ENCODE measurements around the gene KCTD11.
A peak's percentile ranks its signal among the peaks of the same experiment; 100 is the strongest.

KCTD11 gene

GRCh38 chr17:7352503-7352889 is 534 bp downstream of the KCTD11 start:
- CTCF ChIA-PET = interaction anchor here (0.8 to 4.4 kb wide), 3 partner anchors 15 to 209 kb away, joined by 4 to 15 read pairs (median 6); partner anchors contain the start of genes SENP3 and SPEM2

GRCh38 chr17:7352910-7353635 is 1.1 kb downstream of the KCTD11 start:
- DNase-seq = no peak
- Histone ChIP-seq H3K36me3 (ENCODE audit: control insufficient read depth in 4 of 4, insufficient read depth in 4 of 4, low read length in 3 of 4) (peaks cover 5 to 36% (median 10%) of the 10 kb centered on the region in 4 experiments), H3K27ac (ENCODE audit: insufficient read depth in 1 of 2, low read depth in 1 of 2, low read length in 2 of 2, poor library complexity in 1 of 2, severe bottlenecking in 2 of 2) (no peak overlapping the region), H3K4me1 (ENCODE audit: control extremely low read depth in 1 of 4, control insufficient read depth in 4 of 4, insufficient read depth in 4 of 4, low read length in 3 of 4) (peaks cover 0 to 35% (median 14%) of the 10 kb centered on the region in 4 experiments), H3K4me3 (ENCODE audit: control insufficient read depth in 1 of 7, extremely low read depth in 1 of 7, insufficient read depth in 4 of 7, low read depth in 2 of 7, low read length in 6 of 7) (peak overlapping the region in 3 of 7 experiments; percentile 63 to 85 (median 83)), H3K9me3 (ENCODE audit: control extremely low read depth in 1 of 5, control insufficient read depth in 4 of 5, insufficient read depth in 2 of 5, low read depth in 1 of 5, low read length in 4 of 5) (no peaks in the 10 kb centered on the region), H3K27me3 (replicated peaks in 2 of 5; ENCODE audit: control insufficient read depth in 4 of 5, insufficient read depth in 5 of 5, low read length in 4 of 5) (no peaks in the 10 kb centered on the region)
- WGBS (ENCODE audit: insufficient coverage) = 94% methylated on average over 30 of the region's 37 CpGs
- CTCF ChIA-PET = interaction anchor here (0.8 to 4.4 kb wide), 13 partner anchors 8 to 322 kb away, joined by 3 to 28 read pairs (median 4); partner anchors contain the start of genes SENP3, SPEM2 and TMEM102
- POLR2A ChIA-PET = no interaction called here

More at GRCh38 chr17:7352503-7352889, 534 bp downstream of the KCTD11 start:
- Histone ChIP-seq H3K4me3 (ENCODE audit: control insufficient read depth in 1 of 7, extremely low read depth in 1 of 7, insufficient read depth in 4 of 7, low read depth in 2 of 7, low read length in 6 of 7) (peak overlapping the region in 6 of 7 experiments; percentile 52 to 85 (median 74)), H3K27ac (ENCODE audit: insufficient read depth in 1 of 2, low read depth in 1 of 2, low read length in 2 of 2, poor library complexity in 1 of 2, severe bottlenecking in 2 of 2) (peak overlapping the region in 1 of 2 experiments; percentile 25), H3K4me1 (ENCODE audit: control extremely low read depth in 1 of 4, control insufficient read depth in 4 of 4, insufficient read depth in 4 of 4, low read length in 3 of 4) (peaks cover 0 to 35% (median 14%) of the 10 kb centered on the region in 4 experiments), H3K27me3 (replicated peaks in 2 of 5; ENCODE audit: control insufficient read depth in 4 of 5, insufficient read depth in 5 of 5, low read length in 4 of 5) (no peaks in the 10 kb centered on the region), H3K9me3 (ENCODE audit: control extremely low read depth in 1 of 5, control insufficient read depth in 4 of 5, insufficient read depth in 2 of 5, low read depth in 1 of 5, low read length in 4 of 5) (no peaks in the 10 kb centered on the region), H3K36me3 (ENCODE audit: control insufficient read depth in 4 of 4, insufficient read depth in 4 of 4, low read length in 3 of 4) (peaks cover 6 to 41% (median 13%) of the 10 kb centered on the region in 4 experiments)
- no peak for DNase-seq
- 24% methylated on average over 9 of the region's 10 CpGs for WGBS (ENCODE audit: insufficient coverage)
- POLR2A ChIA-PET = no interaction called here

GRCh38 chr17:7354262-7354843 is 2.4 kb downstream of the KCTD11 start:
- WGBS (ENCODE audit: insufficient coverage) = 80% methylated on average over 4 of the region's 9 CpGs
- peaks cover 0 to 35% (median 14%) of the 10 kb centered on the region in 4 experiments for H3K4me1 ChIP-seq (ENCODE audit: control extremely low read depth in 1 of 4, control insufficient read depth in 4 of 4, insufficient read depth in 4 of 4, low read length in 3 of 4)
- H3K36me3 ChIP-seq (ENCODE audit: control insufficient read depth in 4 of 4, insufficient read depth in 4 of 4, low read length in 3 of 4) = peaks cover 0 to 24% (median 0%) of the 10 kb centered on the region in 4 experiments
- CTCF ChIA-PET = interaction anchor here (0.9 to 4.4 kb wide), 18 partner anchors 8 to 323 kb away, joined by 3 to 28 read pairs (median 4); partner anchors contain the start of genes GPS2, PLSCR3, SENP3 and SPEM2
- no peaks in the 10 kb centered on the region for H3K27me3 ChIP-seq (replicated peaks in 2 of 5; ENCODE audit: control insufficient read depth in 4 of 5, insufficient read depth in 5 of 5, low read length in 4 of 5)
- DNase-seq = no peak
- H3K9me3 ChIP-seq (ENCODE audit: control extremely low read depth in 1 of 5, control insufficient read depth in 4 of 5, insufficient read depth in 2 of 5, low read depth in 1 of 5, low read length in 4 of 5) = no peaks in the 10 kb centered on the region
- no peak overlapping the region for H3K4me3 ChIP-seq (ENCODE audit: control insufficient read depth in 1 of 7, extremely low read depth in 1 of 7, insufficient read depth in 4 of 7, low read depth in 2 of 7, low read length in 6 of 7)
- POLR2A ChIA-PET = interaction anchor here (0.5 to 1.2 kb wide), 3 partner anchors 19 to 163 kb away, joined by 3 read pairs; no protein-coding TSS in a partner anchor
- no peak overlapping the region for H3K27ac ChIP-seq (ENCODE audit: insufficient read depth in 1 of 2, low read depth in 1 of 2, low read length in 2 of 2, poor library complexity in 1 of 2, severe bottlenecking in 2 of 2)

- 76% methylated on average over 9 of the region's 10 CpGs for WGBS (ENCODE audit: insufficient coverage)
- Histone ChIP-seq H3K27me3 (replicated peaks in 2 of 5; ENCODE audit: control insufficient read depth in 4 of 5, insufficient read depth in 5 of 5, low read length in 4 of 5) (no peaks in the 10 kb centered on the region), H3K36me3 (ENCODE audit: control insufficient read depth in 4 of 4, insufficient read depth in 4 of 4, low read length in 3 of 4) (peaks cover 0 to 18% (median 0%) of the 10 kb centered on the region in 4 experiments), H3K27ac (ENCODE audit: insufficient read depth in 1 of 2, low read depth in 1 of 2, low read length in 2 of 2, poor library complexity in 1 of 2, severe bottlenecking in 2 of 2) (no peak within 1 kb of the TSS), H3K4me3 (ENCODE audit: control insufficient read depth in 1 of 7, extremely low read depth in 1 of 7, insufficient read depth in 4 of 7, low read depth in 2 of 7, low read length in 6 of 7) (no peak within 1 kb of the TSS), H3K4me1 (ENCODE audit: control extremely low read depth in 1 of 4, control insufficient read depth in 4 of 4, insufficient read depth in 4 of 4, low read length in 3 of 4) (peaks cover 0 to 30% (median 12%) of the 10 kb centered on the region in 4 experiments), H3K9me3 (ENCODE audit: control extremely low read depth in 1 of 5, control insufficient read depth in 4 of 5, insufficient read depth in 2 of 5, low read depth in 1 of 5, low read length in 4 of 5) (no peaks in the 10 kb centered on the region)
- ChIA-PET POLR2A (interaction anchor here (0.7 to 1.2 kb wide), 2 partner anchors 18 to 115 kb away, joined by 3 read pairs; no protein-coding TSS in a partner anchor), CTCF (interaction anchor here (0.8 to 4.4 kb wide), 25 partner anchors 10 to 332 kb away, joined by 3 to 28 read pairs (median 4); partner anchors contain the start of genes GPS2, NEURL4, PLSCR3 and POLR2A)
- DNase-seq = no peak
Measured at GRCh38 chr17:7355053-7355452, 3.1 kb downstream of the KCTD11 start, which contains the start of gene TMEM95. Gene TMEM95 (plus strand): TSS chr17:7355156. CDS start chr17:7355205, 49 bp downstream.

GRCh38 chr17:7355573-7355972 is 3.6 kb downstream of the KCTD11 start:
- no peak overlapping the region for H3K27ac ChIP-seq (ENCODE audit: insufficient read depth in 1 of 2, low read depth in 1 of 2, low read length in 2 of 2, poor library complexity in 1 of 2, severe bottlenecking in 2 of 2)
- H3K4me1 ChIP-seq (ENCODE audit: control extremely low read depth in 1 of 4, control insufficient read depth in 4 of 4, insufficient read depth in 4 of 4, low read length in 3 of 4) = peaks cover 0 to 26% (median 10%) of the 10 kb centered on the region in 4 experiments
- ChIA-PET CTCF (interaction anchor here (0.5 to 4.4 kb wide), 34 partner anchors 11 to 332 kb away, joined by 3 to 28 read pairs (median 4); partner anchors contain the start of genes GPS2, NEURL4, NLGN2 and POLR2A), POLR2A (interaction anchor here (0.5 to 1.7 kb wide), 4 partner anchors 17 to 129 kb away, joined by 3 to 6 read pairs (median 4); partner anchors contain the start of gene POLR2A)
- no peak for DNase-seq
- 94% methylated on average over 5 of the region's 8 CpGs for WGBS (ENCODE audit: insufficient coverage)
- H3K9me3 ChIP-seq (ENCODE audit: control extremely low read depth in 1 of 5, control insufficient read depth in 4 of 5, insufficient read depth in 2 of 5, low read depth in 1 of 5, low read length in 4 of 5) = no peaks in the 10 kb centered on the region
- peaks cover 0 to 18% (median 0%) of the 10 kb centered on the region in 4 experiments for H3K36me3 ChIP-seq (ENCODE audit: control insufficient read depth in 4 of 4, insufficient read depth in 4 of 4, low read length in 3 of 4)
- no peak overlapping the region for H3K4me3 ChIP-seq (ENCODE audit: control insufficient read depth in 1 of 7, extremely low read depth in 1 of 7, insufficient read depth in 4 of 7, low read depth in 2 of 7, low read length in 6 of 7)
- no peaks in the 10 kb centered on the region for H3K27me3 ChIP-seq (replicated peaks in 2 of 5; ENCODE audit: control insufficient read depth in 4 of 5, insufficient read depth in 5 of 5, low read length in 4 of 5)

- DNase-seq = peak; percentile 84 to 92 (median 89)
- Histone ChIP-seq H3K4me1 (ENCODE audit: control extremely low read depth in 1 of 4, control insufficient read depth in 4 of 4, insufficient read depth in 4 of 4, low read length in 3 of 4) (peaks cover 0 to 20% (median 7%) of the 10 kb centered on the region in 4 experiments), H3K36me3 (ENCODE audit: control insufficient read depth in 4 of 4, insufficient read depth in 4 of 4, low read length in 3 of 4) (peaks cover 0 to 13% (median 0%) of the 10 kb centered on the region in 4 experiments), H3K9me3 (ENCODE audit: control extremely low read depth in 1 of 5, control insufficient read depth in 4 of 5, insufficient read depth in 2 of 5, low read depth in 1 of 5, low read length in 4 of 5) (no peaks in the 10 kb centered on the region), H3K27me3 (replicated peaks in 2 of 5; ENCODE audit: control insufficient read depth in 4 of 5, insufficient read depth in 5 of 5, low read length in 4 of 5) (no peaks in the 10 kb centered on the region), H3K4me3 (ENCODE audit: control insufficient read depth in 1 of 7, extremely low read depth in 1 of 7, insufficient read depth in 4 of 7, low read depth in 2 of 7, low read length in 6 of 7) (no peak overlapping the region), H3K27ac (ENCODE audit: insufficient read depth in 1 of 2, low read depth in 1 of 2, low read length in 2 of 2, poor library complexity in 1 of 2, severe bottlenecking in 2 of 2) (no peak overlapping the region)
- ChIA-PET CTCF (interaction anchor here (0.5 to 4.4 kb wide), 32 partner anchors 12 to 331 kb away, joined by 3 to 28 read pairs (median 4); partner anchors contain the start of genes NEURL4, NLGN2, POLR2A and SENP3), POLR2A (interaction anchor here (0.5 to 1.7 kb wide), 4 partner anchors 28 to 136 kb away, joined by 3 to 6 read pairs (median 4); partner anchors contain the start of gene POLR2A)
- WGBS (ENCODE audit: insufficient coverage) = 0% methylated on average over 8 of the region's 12 CpGs
Measured at GRCh38 chr17:7356072-7356549, 4.1 kb downstream of the KCTD11 start.

All from common myeloid progenitor, CD34-positive (primary cell).